GM12878 (cell line): ENCODE results near the gene MFSD11. TPM values are rescaled to one million over a fixed set of nuclear protein-coding genes. Genes with fewer than 3 reads are reported as not detected.

ENCODE experiments used
- ATAC-seq: fragments of 200-7000 bp; cut with Tn5 transposase; 3 replicates; pipeline ENCODE4 v1.9.1; 2020; ENCODE audit warnings: mild to moderate bottlenecking, moderate library complexity
- BruUV-seq: library from RNA; stranded (reverse); fragments of 400-500 nt; replicated peaks from 2 replicates; lab custom pipeline; 2021; lab: Mats Ljungman, UMichigan
- CTCF ChIA-PET: fragments of 300-600 bp; sonication (Branson Sonifier 250); formaldehyde crosslinking; extraction: SDS; loops from one replicate; lab custom pipeline; 2021; ENCODE audit warnings: inconsistent platforms; lab: Yijun Ruan, JAX
- POLR2A ChIA-PET: fragments of 350-600 bp; formaldehyde crosslinking; extraction: SDS; loops from one replicate; lab custom pipeline; 2021; ENCODE audit warnings: inconsistent platforms; lab: Charles Lee
- RAD21 ChIA-PET: fragments of 300-600 bp; sonication (Branson Sonifier 250); formaldehyde crosslinking; loops from one replicate; lab custom pipeline; 2023; ENCODE audit warnings: antibody characterized with exemption; ENCODE audit not compliant: unreplicated experiment; lab: Charles Lee
- SMC1A ChIA-PET: fragments of 300-600 bp; sonication (Branson Sonifier 250); formaldehyde crosslinking; loops from one replicate; lab custom pipeline; 2023; ENCODE audit not compliant: unreplicated experiment, uncharacterized antibody; lab: Charles Lee
- DNase-seq: peaks from one replicate; pipeline ENCODE4 v3.0.0-alpha.2; 2011; ENCODE audit warnings: low read depth, low spot score
- FAIRE-seq: peaks from 3 replicates; lab custom pipeline; 2011; peaks lifted over from hg19 to GRCh38; lab: Jason Lieb, UNC
- H2AFZ ChIP-seq: 2 replicates; pipeline ENCODE4 v1.6.0; 2011; ENCODE audit warnings: low read depth, low read length, control low read depth; ENCODE audit not compliant: control insufficient read depth
- H3K27ac ChIP-seq: 2 replicates; pipeline ENCODE4 v1.5.1; 2011; ENCODE audit warnings: control low read depth; ENCODE audit not compliant: control insufficient read depth, insufficient read depth
- H3K27me3 ChIP-seq, 2 experiments: replicated peaks in 1 of 2; 2 replicates each; pipeline versions ENCODE4 v1.6.0 to v1.6.1; 2011; ENCODE audit warnings: low read length in 1 of 2; ENCODE audit not compliant: control insufficient read depth in 2 of 2, insufficient read depth in 2 of 2
- H3K36me3 ChIP-seq, 2 experiments: 2 replicates each; pipeline ENCODE4 v1.5.1; 2011; ENCODE audit warnings: low read length in 1 of 2; ENCODE audit not compliant: control insufficient read depth in 2 of 2, insufficient read depth in 2 of 2
- H3K4me1 ChIP-seq: 2 replicates; pipeline ENCODE4 v1.6.1; 2011; ENCODE audit warnings: mild to moderate bottlenecking, low read length, moderate library complexity, mixed read lengths; ENCODE audit not compliant: control insufficient read depth, insufficient read depth
- H3K4me2 ChIP-seq: 2 replicates; pipeline ENCODE4 v1.6.0; 2011; ENCODE audit warnings: control low read depth; ENCODE audit not compliant: control insufficient read depth, insufficient read depth
- H3K4me3 ChIP-seq: fragments of 200-600 bp; sonication (generic); 2 replicates; pipeline ENCODE4 v1.5.1; 2016
- H3K79me2 ChIP-seq: 2 replicates; pipeline ENCODE4 v1.6.0; 2011; ENCODE audit warnings: low read length; ENCODE audit not compliant: control insufficient read depth, insufficient read depth
- H3K9ac ChIP-seq: 2 replicates; pipeline ENCODE4 v1.8.0; 2011; ENCODE audit warnings: low read length, control low read depth, mixed read lengths; ENCODE audit not compliant: control insufficient read depth, insufficient read depth
- H3K9me3 ChIP-seq: replicated peaks from 3 replicates; pipeline ENCODE4 v1.5.1; 2011; ENCODE audit warnings: mild to moderate bottlenecking, low read length; ENCODE audit not compliant: control insufficient read depth, insufficient read depth
- H4K20me1 ChIP-seq: 2 replicates; pipeline ENCODE4 v1.6.0; 2011; ENCODE audit not compliant: control insufficient read depth, insufficient read depth
- BACH1 ChIP-seq: fragments of 450-650 bp; IDR thresholded peaks from 2 replicates; pipeline ENCODE4 v1.6.1; 2017; ENCODE audit warnings: mild to moderate bottlenecking, borderline replicate concordance
- BMI1 ChIP-seq: fragments of 450-650 bp; IDR thresholded peaks from 2 replicates; pipeline ENCODE4 v1.6.1; 2016; ENCODE audit warnings: mild to moderate bottlenecking, moderate library complexity, borderline replicate concordance
- DPF2 ChIP-seq: fragments of 450-650 bp; IDR thresholded peaks from 2 replicates; pipeline ENCODE4 v1.6.1; 2017; ENCODE audit warnings: mild to moderate bottlenecking
- EED ChIP-seq: sonication (generic); IDR thresholded peaks from 2 replicates; pipeline ENCODE4 v1.6.1; 2016; ENCODE audit warnings: antibody characterized with exemption, low read depth
- HDAC2 ChIP-seq: fragments of 200-600 bp; sonication (generic); IDR thresholded peaks from 2 replicates; pipeline ENCODE4 v1.6.1; 2017
- HSF1 ChIP-seq: fragments of 150-350 bp; IDR thresholded peaks from 2 replicates; pipeline ENCODE4 v1.6.1; 2014; ENCODE audit warnings: mild to moderate bottlenecking, low read depth, low read length
- KDM1A ChIP-seq: fragments of 200-600 bp; sonication (generic); IDR thresholded peaks from 2 replicates; pipeline ENCODE4 v1.6.1; 2016; ENCODE audit warnings: borderline replicate concordance
- MLLT1 ChIP-seq: fragments of 450-650 bp; IDR thresholded peaks from 2 replicates; pipeline ENCODE4 v1.6.1; 2016; ENCODE audit warnings: mild to moderate bottlenecking
- NFXL1 ChIP-seq: fragments of 450-650 bp; IDR thresholded peaks from 2 replicates; pipeline ENCODE4 v1.6.1; 2017; ENCODE audit warnings: antibody characterized with exemption, mild to moderate bottlenecking, borderline replicate concordance
- NKRF ChIP-seq: fragments of 450-650 bp; conservative IDR thresholded peaks from 2 replicates; pipeline ENCODE4 v1.6.1; 2017; ENCODE audit warnings: mild to moderate bottlenecking, moderate library complexity
- RAD21 ChIP-seq: IDR thresholded peaks from 2 replicates; pipeline ENCODE4 v1.6.1; 2011; ENCODE audit warnings: mild to moderate bottlenecking, low read depth, low read length, moderate library complexity; ENCODE audit not compliant: insufficient read depth
- RB1 ChIP-seq: fragments of 450-650 bp; formaldehyde crosslinking; IDR thresholded peaks from 2 replicates; pipeline ENCODE4 v1.6.1; 2017; ENCODE audit warnings: mild to moderate bottlenecking, borderline replicate concordance
- RELB ChIP-seq: fragments of 450-650 bp; IDR thresholded peaks from 2 replicates; pipeline ENCODE4 v1.6.1; 2017; ENCODE audit warnings: low read depth, mild to moderate bottlenecking, moderate library complexity
- SMAD1 ChIP-seq: fragments of 450-650 bp; IDR thresholded peaks from 2 replicates; pipeline ENCODE4 v1.6.1; 2018; ENCODE audit warnings: mild to moderate bottlenecking, low read depth; ENCODE audit not compliant: partially characterized antibody
- YBX1 ChIP-seq: fragments of 450-650 bp; IDR thresholded peaks from 2 replicates; pipeline ENCODE4 v1.6.1; 2016; ENCODE audit warnings: antibody characterized with exemption
- ZNF384 ChIP-seq: IDR thresholded peaks from 2 replicates; pipeline ENCODE4 v1.6.1; 2012; ENCODE audit warnings: low read depth, mild to moderate bottlenecking, low read length, improper control_type of control experiment, borderline replicate concordance
- WGBS: methylation state at CpG from one replicate; pipeline ENCODE4 v1.1.6; 2016; ENCODE audit warnings: low lambda C conversion rate; ENCODE audit not compliant: insufficient replicate concordance, insufficient coverage; ENCODE audit errors: missing lambda C conversion rate; 5-methylcytosine and 5-hydroxymethylcytosine counted together
- in situ Hi-C: fragments of 300-500 bp; cut with MboI; formaldehyde crosslinking; loops from 9 replicates; pipeline ENCODE4 v1.14.3; 2018; ENCODE audit warnings: mixed read lengths
- intact Hi-C: fragments of 100-400 bp; cut with micrococcal nuclease; formaldehyde crosslinking; loops from one replicate; pipeline ENCODE4 v1.14.2; 2022; ENCODE audit not compliant: unreplicated experiment
- polyA plus RNA-seq, 11 experiments: library from polyadenylated mRNA; depleted of rRNA in 4 of 11; unstranded in 6 of 11; stranded (reverse) in 5 of 11; fragments of >200 nt; fragmentation: Nextera tagmentation in 4 of 11; fragmentation: Illumina TruSeq in 1 of 11; extraction: Ambion mirVana in 4 of 11; extraction: Trizol in 1 of 11; gene quantifications; 1 replicate in 1 of 11; 2 replicates in 10 of 11; pipeline versions ENCODE4 v1.2.1 to v1.2.3, GENCODE V29; 2011 to 2016; ENCODE audit warnings: inconsistent platforms in 2 of 11, missing spikeins in 2 of 11, low read depth in 1 of 11
- total RNA-seq, 4 experiments: library from RNA; depleted of rRNA in 3 of 4; stranded (reverse); fragments of >200 nt in 3 of 4; fragmentation: Illumina TruSeq in 1 of 4; extraction: Trizol in 1 of 4; gene quantifications; 2 replicates each; pipeline versions ENCODE4 v1.2.1 to v1.2.3, GENCODE V29; 2013 to 2021

The MFSD11 gene
- total and polyA plus RNA-seq, 10 of the 15 experiments (the other 5 are each of a cell fraction or from before 2014, with no cell fraction given) = 11.0 to 19.4 (median 15.5) TPM

- ChIA-PET SMC1A (interaction anchor here (0.6 to 1.4 kb wide), 4 partner anchors 16 to 78 kb away, joined by 3 to 7 read pairs (median 3); no protein-coding TSS in a partner anchor), RAD21 (interaction anchor here (0.6 kb wide), 1 partner anchor 236 kb away, joined by 3 read pairs; no protein-coding TSS in a partner anchor), POLR2A (interaction anchor here (0.6 to 0.8 kb wide), 2 partner anchors 139 to 579 kb away, joined by 3 read pairs; no protein-coding TSS in a partner anchor), CTCF (interaction anchor here (1.2 to 2.4 kb wide), 2 partner anchors 16 kb away, joined by 4 to 12 read pairs; no protein-coding TSS in a partner anchor)
- Histone ChIP-seq H3K4me2 (no peak overlapping the region), H3K4me3 (no peak overlapping the region), H4K20me1 (no peaks in the 10 kb centered on the region), H3K9ac (no peak overlapping the region), H3K9me3 (no peaks in the 10 kb centered on the region), H2AFZ (no peak overlapping the region), H3K27me3 (no peaks in the 10 kb centered on the region; a peak in 1 of 4 replicates), H3K79me2 (no peaks in the 10 kb centered on the region), H3K4me1 (peaks cover 22% of the 10 kb centered on the region), H3K27ac (no peak overlapping the region), H3K36me3 (no peaks in the 10 kb centered on the region)
- 36% methylated on average over 13 of the region's 17 CpGs for WGBS
- 0 out of 3 replicates have a peak, but pooled peaks have one; percentile 6 for ATAC-seq
- intact Hi-C loops (loop anchor here (10.0 kb wide), 1 partner anchor 133 kb away; a partner anchor contains a TSS), in situ Hi-C loops (no loop called here)
- TF ChIP-seq DPF2 (no peak), EED (no peak), YBX1 (no peak), RB1 (no peak), KDM1A (no peak), MLLT1 (no peak), ZNF384 (no peak), RAD21 (no peak), NKRF (no peak), HDAC2 (no peak), RELB (no peak), NFXL1 (no peak), BACH1 (no peak), SMAD1 (no peak), HSF1 (no peak), BMI1 (no peak)
- DNase-seq = no peak
- FAIRE-seq = no peak
- BruUV-seq = no TSS peak
These were observed 40.0 kb upstream of the MFSD11 start for GRCh38 chr17:76697702-76698465.
